ENCODE measurements around the gene SLC35D2.

- no peak for TF ChIP-seq POLR2AphosphoS5 (IDR thresholded peaks at IDR 0.05)
- TF ChIP-seq, protein P1, sequence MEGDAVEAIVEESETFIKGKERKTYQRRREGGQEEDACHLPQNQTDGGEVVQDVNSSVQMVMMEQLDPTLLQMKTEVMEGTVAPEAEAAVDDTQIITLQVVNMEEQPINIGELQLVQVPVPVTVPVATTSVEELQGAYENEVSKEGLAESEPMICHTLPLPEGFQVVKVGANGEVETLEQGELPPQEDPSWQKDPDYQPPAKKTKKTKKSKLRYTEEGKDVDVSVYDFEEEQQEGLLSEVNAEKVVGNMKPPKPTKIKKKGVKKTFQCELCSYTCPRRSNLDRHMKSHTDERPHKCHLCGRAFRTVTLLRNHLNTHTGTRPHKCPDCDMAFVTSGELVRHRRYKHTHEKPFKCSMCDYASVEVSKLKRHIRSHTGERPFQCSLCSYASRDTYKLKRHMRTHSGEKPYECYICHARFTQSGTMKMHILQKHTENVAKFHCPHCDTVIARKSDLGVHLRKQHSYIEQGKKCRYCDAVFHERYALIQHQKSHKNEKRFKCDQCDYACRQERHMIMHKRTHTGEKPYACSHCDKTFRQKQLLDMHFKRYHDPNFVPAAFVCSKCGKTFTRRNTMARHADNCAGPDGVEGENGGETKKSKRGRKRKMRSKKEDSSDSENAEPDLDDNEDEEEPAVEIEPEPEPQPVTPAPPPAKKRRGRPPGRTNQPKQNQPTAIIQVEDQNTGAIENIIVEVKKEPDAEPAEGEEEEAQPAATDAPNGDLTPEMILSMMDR (IDR thresholded peaks at IDR 0.05): no peak
Measured at GRCh38 chr9:96399325-96399633, 15.8 kb upstream of the SLC35D2 start.
